Measurements from ENCODE around the gene GASK1A. TPM values are rescaled to one million over a fixed set of nuclear protein-coding genes. Genes with fewer than 3 reads are reported as not detected.

Gene GASK1A
- total RNA-seq, 6 experiments from 2014 or later = 5.5 to 17.5 (median 10.5) TPM

DNA sequence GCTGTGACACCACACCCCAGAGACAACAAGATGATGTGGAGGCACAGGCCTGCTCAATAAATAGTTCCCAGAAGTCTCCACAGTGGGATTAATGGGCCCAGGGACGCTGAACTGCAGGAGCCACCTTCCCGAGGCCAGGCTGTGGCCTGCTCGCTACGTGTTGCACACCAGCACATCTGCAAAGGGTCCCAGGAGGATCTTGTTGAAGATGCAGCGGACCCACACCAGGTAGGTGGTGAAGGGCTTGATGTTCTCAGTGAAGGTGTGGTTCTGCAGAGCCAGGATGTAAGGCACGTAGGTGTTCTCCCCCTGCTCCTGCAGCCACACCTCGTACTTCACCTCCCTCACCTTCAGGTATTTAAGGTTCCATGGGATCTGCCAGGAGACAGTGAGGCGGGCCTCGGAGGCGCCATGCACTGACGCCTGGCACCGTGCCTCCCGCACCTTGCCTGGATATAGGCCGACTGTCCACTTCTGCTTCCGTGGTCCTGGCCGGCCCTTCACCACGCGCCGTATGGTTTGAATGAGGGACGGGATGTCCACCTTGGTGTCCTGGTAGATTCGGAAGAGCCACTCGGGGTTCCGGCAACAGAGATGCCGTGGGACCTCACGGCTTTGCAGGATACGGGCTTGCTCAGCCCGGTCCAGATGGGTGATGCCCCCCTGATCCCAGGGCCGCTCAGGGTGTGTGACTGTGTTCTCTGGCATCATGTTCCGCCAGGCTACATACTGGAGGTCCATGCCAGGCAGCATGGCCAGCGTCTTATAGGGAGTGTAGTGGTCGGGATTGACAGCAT, 100.6 kb downstream of the GASK1A start:
- DNase-seq (no peak), ATAC-seq (no peak)
- Histone ChIP-seq H3K36me3 (peaks cover 0 to 7% (median 2%) of the 10 kb centered on the region in 4 donors), H3K27ac (no peak overlapping the region), H3K9me3 (no peaks in the 10 kb centered on the region), H3K27me3 (no peaks in the 10 kb centered on the region), H3K4me3 (no peak overlapping the region), H3K4me1 (peaks cover 0 to 19% (median 8%) of the 10 kb centered on the region in 4 donors)
- intact Hi-C loops (cut with DNase I) = loop anchor here in 1 of 2 donors (10.0 kb wide), 1 partner anchor 115 kb away; no protein-coding TSS in a partner anchor
- 81% methylated on average over 5 of the region's 31 CpGs for WGBS (ENCODE audit: insufficient coverage, low coverage, low lambda C conversion rate, missing lambda C conversion rate)
- TF ChIP-seq CTCF (IDR thresholded peaks at IDR 0.05) = no peak
- TF ChIP-seq POLR2A (IDR thresholded peaks at IDR 0.05) = no peak

- H3K9me3 ChIP-seq = no peaks in the 10 kb centered on the region
- no peak overlapping the region for H3K27ac ChIP-seq
- TF ChIP-seq CTCF (IDR thresholded peaks at IDR 0.05) (no peak), POLR2A (IDR thresholded peaks at IDR 0.05) (no peak)
- peaks cover 0 to 7% (median 2%) of the 10 kb centered on the region in 4 donors for H3K36me3 ChIP-seq
- 97% methylated on average over 9 of the region's 40 CpGs for WGBS (ENCODE audit: insufficient coverage, low coverage, low lambda C conversion rate, missing lambda C conversion rate)
- no peaks in the 10 kb centered on the region for H3K27me3 ChIP-seq
- H3K4me3 ChIP-seq = no peak overlapping the region
- DNase-seq (no peak), ATAC-seq (no peak)
- H3K4me1 ChIP-seq = peaks cover 0 to 12% (median 5%) of the 10 kb centered on the region in 4 donors
- intact Hi-C loops (cut with DNase I) = loop anchor here in 1 of 2 donors (10.0 kb wide), 1 partner anchor 116 kb away; no protein-coding TSS in a partner anchor
Measured at GRCh38 chr3:43080726-43081568, 101.8 kb downstream of the GASK1A start.

GRCh38 chr3:43081796-43082195, 102.7 kb downstream of the GASK1A start:
- ATAC-seq (no peak), DNase-seq (no peak)
- Histone ChIP-seq H3K36me3 (peaks cover 0 to 7% (median 2%) of the 10 kb centered on the region in 4 donors), H3K4me1 (peaks cover 0 to 6% (median under 1%) of the 10 kb centered on the region in 4 donors), H3K27me3 (no peaks in the 10 kb centered on the region), H3K27ac (no peak overlapping the region), H3K9me3 (no peaks in the 10 kb centered on the region), H3K4me3 (no peak overlapping the region)
- WGBS (ENCODE audit: insufficient coverage, low coverage, low lambda C conversion rate, missing lambda C conversion rate) = 81% methylated on average over 5 of the region's 5 CpGs
- no peak for TF ChIP-seq CTCF (IDR thresholded peaks at IDR 0.05)
- no peak for TF ChIP-seq POLR2A (IDR thresholded peaks at IDR 0.05)
- intact Hi-C loops (cut with DNase I) = loop anchor here in 1 of 2 donors (10.0 kb wide), 1 partner anchor 117 kb away; no protein-coding TSS in a partner anchor

GRCh38 chr3:43082457-43082856, 103.3 kb downstream of the GASK1A start:
- DNase-seq = no peak
- intact Hi-C loops (cut with DNase I) = loop anchor here in 1 of 2 donors (10.0 kb wide), 1 partner anchor 118 kb away; no protein-coding TSS in a partner anchor
- Histone ChIP-seq H3K4me1 (peaks cover 0 to 7% (median 0%) of the 10 kb centered on the region in 4 donors), H3K9me3 (no peaks in the 10 kb centered on the region), H3K36me3 (peaks cover 0 to 7% (median 2%) of the 10 kb centered on the region in 4 donors), H3K27me3 (no peaks in the 10 kb centered on the region), H3K27ac (no peak overlapping the region), H3K4me3 (no peak overlapping the region)
- ATAC-seq = no peak
- TF ChIP-seq CTCF (IDR thresholded peaks at IDR 0.05) (no peak), POLR2A (IDR thresholded peaks at IDR 0.05) (no peak)
- no CpG with 5 or more reads among the region's 2 CpGs for WGBS (ENCODE audit: insufficient coverage, low coverage, low lambda C conversion rate, missing lambda C conversion rate)
